ENCODE measurements around the gene SMIM21.

SMIM21 gene

DNA sequence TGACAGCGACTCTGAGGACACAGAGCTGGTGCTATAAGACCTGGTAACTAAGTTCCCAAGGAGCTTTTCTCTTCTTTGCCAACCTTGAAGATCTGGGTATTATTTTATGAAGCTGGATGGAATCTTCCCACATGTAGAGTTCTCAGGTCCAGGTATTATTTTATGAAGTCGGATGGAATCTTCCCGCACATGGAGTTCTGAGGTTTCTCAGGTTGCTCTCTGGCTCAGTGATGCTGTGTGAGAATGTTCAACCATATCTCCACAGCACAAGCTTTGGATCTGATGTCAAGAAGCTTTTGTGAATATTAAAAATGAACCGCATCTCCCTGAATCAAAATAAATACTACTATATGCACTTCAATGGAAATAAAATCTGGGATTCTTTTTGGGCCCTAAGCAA lies at the start of gene SMIM21:
Gene SMIM21, minus strand, starts transcription at position 101 of the 400 bp plus-strand sequence. CDS start 140 bp downstream, outside the sequence.
- Histone ChIP-seq H3K36me3 (no peaks in the 10 kb centered on the region), H3K9me3 (no peaks in the 10 kb centered on the region), H3K27ac (no peak within 1 kb of the TSS), H3K4me3 (ENCODE audit: low read depth in 1 of 2, low read length in 1 of 2) (no peak within 1 kb of the TSS), H3K27me3 (peaks cover 6% of the 10 kb centered on the region), H3K4me1 (ENCODE audit: control insufficient read depth in 1 of 2, insufficient read depth in 1 of 2, low read depth in 1 of 2, low read length in 1 of 2) (no peaks in the 10 kb centered on the region)
- TF ChIP-seq, protein P1, sequence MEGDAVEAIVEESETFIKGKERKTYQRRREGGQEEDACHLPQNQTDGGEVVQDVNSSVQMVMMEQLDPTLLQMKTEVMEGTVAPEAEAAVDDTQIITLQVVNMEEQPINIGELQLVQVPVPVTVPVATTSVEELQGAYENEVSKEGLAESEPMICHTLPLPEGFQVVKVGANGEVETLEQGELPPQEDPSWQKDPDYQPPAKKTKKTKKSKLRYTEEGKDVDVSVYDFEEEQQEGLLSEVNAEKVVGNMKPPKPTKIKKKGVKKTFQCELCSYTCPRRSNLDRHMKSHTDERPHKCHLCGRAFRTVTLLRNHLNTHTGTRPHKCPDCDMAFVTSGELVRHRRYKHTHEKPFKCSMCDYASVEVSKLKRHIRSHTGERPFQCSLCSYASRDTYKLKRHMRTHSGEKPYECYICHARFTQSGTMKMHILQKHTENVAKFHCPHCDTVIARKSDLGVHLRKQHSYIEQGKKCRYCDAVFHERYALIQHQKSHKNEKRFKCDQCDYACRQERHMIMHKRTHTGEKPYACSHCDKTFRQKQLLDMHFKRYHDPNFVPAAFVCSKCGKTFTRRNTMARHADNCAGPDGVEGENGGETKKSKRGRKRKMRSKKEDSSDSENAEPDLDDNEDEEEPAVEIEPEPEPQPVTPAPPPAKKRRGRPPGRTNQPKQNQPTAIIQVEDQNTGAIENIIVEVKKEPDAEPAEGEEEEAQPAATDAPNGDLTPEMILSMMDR (IDR thresholded peaks at IDR 0.05): no peak

DNA sequence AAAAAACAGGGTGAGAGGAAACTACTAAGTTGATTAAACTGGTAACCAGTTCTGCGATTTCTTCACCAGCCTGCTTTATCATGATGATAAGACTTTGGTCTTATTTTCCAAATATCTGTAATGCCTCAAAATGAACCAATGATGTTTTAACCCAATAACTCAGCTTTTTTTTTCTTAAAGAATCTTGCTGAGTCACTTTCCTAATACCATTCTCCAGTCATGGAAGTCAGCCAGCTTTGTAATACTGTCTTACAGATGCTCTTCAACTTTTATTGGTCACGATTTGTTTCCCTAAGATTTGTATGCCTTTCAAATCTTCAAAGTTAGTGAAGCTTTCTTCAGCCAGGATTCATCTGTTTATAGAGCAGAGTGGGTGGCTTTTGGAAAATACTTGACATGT lies 47.7 kb upstream of the SMIM21 start:
- no peaks in the 10 kb centered on the region for H3K9me3 ChIP-seq
- H3K27me3 ChIP-seq: peaks cover 4% of the 10 kb centered on the region
- H3K4me3 ChIP-seq (ENCODE audit: low read depth in 1 of 2, low read length in 1 of 2): no peak overlapping the region
- TF ChIP-seq, protein P1 (IDR thresholded peaks at IDR 0.05): no peak
- H3K27ac ChIP-seq: no peak overlapping the region
- H3K4me1 ChIP-seq (ENCODE audit: control insufficient read depth in 1 of 2, insufficient read depth in 1 of 2, low read depth in 1 of 2, low read length in 1 of 2): no peaks in the 10 kb centered on the region
- H3K36me3 ChIP-seq: no peaks in the 10 kb centered on the region

DNA sequence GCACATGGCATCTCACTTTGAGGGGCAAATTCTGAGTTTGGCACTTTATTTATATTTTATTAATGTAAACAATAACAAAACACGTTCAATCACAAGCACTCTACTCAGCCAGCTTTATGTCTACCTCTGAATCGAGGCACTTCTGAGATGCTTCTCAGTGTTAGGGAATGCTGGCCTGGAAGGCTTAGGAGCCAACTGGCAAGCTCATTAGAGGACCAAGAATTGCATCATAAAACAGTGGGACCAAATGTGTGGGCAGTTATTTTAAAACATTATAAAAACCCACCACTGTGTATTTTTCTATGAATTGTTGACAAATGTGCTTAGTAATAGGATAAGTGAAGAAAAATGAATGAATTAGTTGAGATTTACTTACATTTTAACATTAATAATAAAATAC lies 46.8 kb upstream of the SMIM21 start:
- Histone ChIP-seq H3K4me1 (ENCODE audit: control insufficient read depth in 1 of 2, insufficient read depth in 1 of 2, low read depth in 1 of 2, low read length in 1 of 2) (no peaks in the 10 kb centered on the region), H3K4me3 (ENCODE audit: low read depth in 1 of 2, low read length in 1 of 2) (no peak overlapping the region), H3K27ac (no peak overlapping the region), H3K27me3 (peaks cover 4% of the 10 kb centered on the region), H3K36me3 (no peaks in the 10 kb centered on the region), H3K9me3 (no peaks in the 10 kb centered on the region)
- TF ChIP-seq, protein P1 (IDR thresholded peaks at IDR 0.05): no peak

DNA sequence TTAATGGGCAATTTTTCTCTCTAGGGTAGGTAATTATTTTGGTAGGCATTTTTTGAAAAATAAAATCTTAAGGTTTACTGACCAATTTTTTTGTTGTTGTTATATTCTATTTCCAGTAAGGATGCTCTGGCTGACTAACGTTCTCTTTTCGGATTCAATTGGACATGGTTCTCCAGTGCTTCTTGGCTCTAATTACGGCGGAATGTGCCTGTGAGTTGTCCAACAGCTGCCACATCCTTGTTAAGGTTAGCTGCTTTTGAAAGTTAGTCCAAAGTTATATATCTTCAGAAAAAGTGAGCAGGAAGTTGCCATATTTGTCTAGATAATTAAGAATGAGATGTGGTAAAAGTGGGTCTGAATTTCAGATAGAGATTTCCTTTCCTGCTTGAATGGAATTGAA lies 45.8 kb upstream of the SMIM21 start:
- Histone ChIP-seq H3K9me3 (no peaks in the 10 kb centered on the region), H3K36me3 (no peaks in the 10 kb centered on the region), H3K4me3 (ENCODE audit: low read depth in 1 of 2, low read length in 1 of 2) (no peak overlapping the region), H3K27ac (no peak overlapping the region), H3K4me1 (ENCODE audit: control insufficient read depth in 1 of 2, insufficient read depth in 1 of 2, low read depth in 1 of 2, low read length in 1 of 2) (no peaks in the 10 kb centered on the region), H3K27me3 (peaks cover 4% of the 10 kb centered on the region)
- TF ChIP-seq, protein P1 (IDR thresholded peaks at IDR 0.05): no peak

DNA sequence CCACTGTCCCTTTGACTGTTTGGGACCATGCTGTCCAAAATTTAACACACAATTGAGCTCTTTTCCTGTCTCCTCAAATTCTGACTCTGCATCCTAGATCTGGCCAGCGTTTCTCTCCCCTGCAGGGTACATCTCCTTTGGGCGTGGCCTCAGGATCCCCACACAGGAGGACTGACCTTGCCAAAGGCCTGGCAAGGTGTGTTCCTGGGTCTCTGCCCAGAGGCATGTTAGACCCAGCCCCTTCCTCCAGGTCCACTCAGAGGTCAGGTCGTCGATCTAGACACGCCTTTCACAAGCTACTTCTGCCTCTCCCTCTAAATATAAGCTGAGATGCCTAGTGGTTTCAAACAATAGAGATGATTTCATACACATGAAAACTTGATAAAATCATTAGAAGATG lies 45.4 kb upstream of the SMIM21 start:
- no peak overlapping the region for H3K4me3 ChIP-seq (ENCODE audit: low read depth in 1 of 2, low read length in 1 of 2)
- no peaks in the 10 kb centered on the region for H3K36me3 ChIP-seq
- H3K27me3 ChIP-seq: peaks cover 4% of the 10 kb centered on the region
- no peaks in the 10 kb centered on the region for H3K9me3 ChIP-seq
- TF ChIP-seq, protein P1 (IDR thresholded peaks at IDR 0.05): no peak
- H3K4me1 ChIP-seq (ENCODE audit: control insufficient read depth in 1 of 2, insufficient read depth in 1 of 2, low read depth in 1 of 2, low read length in 1 of 2): no peaks in the 10 kb centered on the region
- no peak overlapping the region for H3K27ac ChIP-seq

DNA sequence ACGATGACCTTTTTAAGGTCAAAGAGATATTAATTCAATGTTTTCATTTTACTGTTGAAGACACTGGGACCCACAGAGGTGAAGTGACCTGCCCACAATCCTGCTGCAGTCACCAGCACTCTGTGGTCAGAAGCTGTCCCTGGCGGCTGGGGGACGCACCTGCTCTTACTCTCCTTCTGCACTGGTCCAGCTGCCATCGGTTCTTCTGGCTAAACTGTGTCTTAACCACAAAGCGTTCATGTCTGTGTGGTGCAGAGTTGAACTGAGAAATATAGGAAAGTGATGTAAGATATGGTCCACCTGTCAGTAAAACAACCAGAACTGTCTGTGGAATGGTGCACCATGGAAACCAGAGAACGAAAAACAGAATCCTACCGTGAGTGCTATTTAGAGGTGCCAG lies 44.9 kb upstream of the SMIM21 start:
- Histone ChIP-seq H3K4me1 (ENCODE audit: control insufficient read depth in 1 of 2, insufficient read depth in 1 of 2, low read depth in 1 of 2, low read length in 1 of 2) (no peaks in the 10 kb centered on the region), H3K27ac (no peak overlapping the region), H3K9me3 (no peaks in the 10 kb centered on the region), H3K27me3 (peaks cover 9% of the 10 kb centered on the region), H3K36me3 (no peaks in the 10 kb centered on the region), H3K4me3 (ENCODE audit: low read depth in 1 of 2, low read length in 1 of 2) (no peak overlapping the region)
- TF ChIP-seq, protein P1 (IDR thresholded peaks at IDR 0.05): no peak
